IMR-90 (cell line): ENCODE data around the gene PLCL1. TPM values are rescaled to one million over a fixed set of nuclear protein-coding genes. Genes with fewer than 3 reads are reported as not detected.

Experiments
- ATAC-seq: fragments of 200-7000 bp; cut with Tn5 transposase; 2 replicates; pipeline ENCODE4 v1.9.1; 2020; ENCODE audit warnings: low read depth, mild to moderate bottlenecking, moderate library complexity
- BruUV-seq: library from RNA; stranded (reverse); fragments of 400-500 nt; replicated peaks from 2 replicates; lab custom pipeline; 2021; lab: Mats Ljungman, UMichigan
- CTCF ChIA-PET: fragments of 300-600 bp; formaldehyde crosslinking; extraction: SDS; loops from one replicate; lab custom pipeline; 2021; ENCODE audit warnings: antibody characterized with exemption; lab: Yijun Ruan, JAX
- POLR2A ChIA-PET: fragments of 300-600 bp; sonication (Branson Sonifier 250); formaldehyde crosslinking; loops from one replicate; lab custom pipeline; 2022; ENCODE audit warnings: antibody characterized with exemption; ENCODE audit not compliant: unreplicated experiment; lab: Charles Lee
- DNase-seq: peaks from one replicate; pipeline ENCODE4 v3.0.0; 2013
- H2AFZ ChIP-seq: replicated peaks from 2 replicates; pipeline ENCODE3; 2013; ENCODE audit warnings: low read length, mild to moderate bottlenecking; ENCODE audit not compliant: poor library complexity
- H2AK5ac ChIP-seq: 2 replicates; pipeline ENCODE4 v1.6.1; 2013; ENCODE audit warnings: low read depth, low read length, inconsistent platforms
- H2AK9ac ChIP-seq: replicated peaks from 2 replicates; pipeline ENCODE3; 2013; ENCODE audit warnings: mild to moderate bottlenecking, low read depth, low read length, moderate library complexity; ENCODE audit not compliant: poor library complexity
- H2BK120ac ChIP-seq: 2 replicates; pipeline ENCODE4 v1.6.1; 2013; ENCODE audit warnings: low read depth, low read length, inconsistent platforms
- H2BK15ac ChIP-seq: 3 replicates; pipeline ENCODE4 v1.6.1; 2013; ENCODE audit warnings: low read depth, low read length, inconsistent platforms
- H2BK20ac ChIP-seq: 2 replicates; pipeline ENCODE4 v1.6.1; 2013; ENCODE audit warnings: low read depth, mild to moderate bottlenecking, inconsistent platforms, low read length, moderate library complexity
- H2BK5ac ChIP-seq: 2 replicates; pipeline ENCODE4 v1.6.1; 2013; ENCODE audit warnings: mild to moderate bottlenecking, low read depth, low read length, inconsistent platforms; ENCODE audit not compliant: poor library complexity, severe bottlenecking
- H3K14ac ChIP-seq: replicated peaks from 2 replicates; pipeline ENCODE4 v1.6.1; 2013; ENCODE audit warnings: low read depth, low read length, inconsistent platforms
- H3K18ac ChIP-seq: 2 replicates; pipeline ENCODE4 v1.6.1; 2013; ENCODE audit warnings: low read depth, low read length, control low read depth
- H3K23ac ChIP-seq: 2 replicates; pipeline ENCODE4 v1.6.1; 2013; ENCODE audit warnings: low read depth, low read length, inconsistent platforms
- H3K27ac ChIP-seq: 2 replicates; pipeline ENCODE4 v1.5.1; 2013; ENCODE audit warnings: mild to moderate bottlenecking, control low read depth, low read length; ENCODE audit not compliant: insufficient read depth
- H3K27me3 ChIP-seq: 2 replicates; pipeline ENCODE4 v1.6.1; 2013; ENCODE audit warnings: low read length; ENCODE audit not compliant: control insufficient read depth, insufficient read depth
- H3K36me3 ChIP-seq: 2 replicates; pipeline ENCODE4 v1.6.1; 2013; ENCODE audit warnings: low read length, mixed read lengths; ENCODE audit not compliant: control insufficient read depth, insufficient read depth
- H3K4ac ChIP-seq: 2 replicates; pipeline ENCODE4 v1.6.1; 2013; ENCODE audit warnings: low read depth, low read length, inconsistent platforms
- H3K4me1 ChIP-seq: 2 replicates; pipeline ENCODE4 v1.6.1; 2013; ENCODE audit warnings: low read length, mixed read lengths; ENCODE audit not compliant: control insufficient read depth, insufficient read depth
- H3K4me2 ChIP-seq: 2 replicates; pipeline ENCODE4 v1.6.1; 2013; ENCODE audit warnings: low read depth, mild to moderate bottlenecking, control low read depth, low read length, moderate library complexity
- H3K4me3 ChIP-seq: 2 replicates; pipeline ENCODE4 v1.5.1; 2013; ENCODE audit warnings: low read depth, mild to moderate bottlenecking, control low read depth, low read length, moderate library complexity; ENCODE audit not compliant: insufficient read depth
- H3K56ac ChIP-seq: 2 replicates; pipeline ENCODE4 v1.6.1; 2013; ENCODE audit warnings: low read length, inconsistent platforms; ENCODE audit not compliant: insufficient read depth; ENCODE audit errors: extremely low read depth
- H3K79me1 ChIP-seq, 2 experiments: 2 replicates each; pipeline ENCODE4 v1.6.1; 2013; ENCODE audit warnings: low read length in 2 of 2, inconsistent platforms in 1 of 2, low read depth in 1 of 2
- H3K9ac ChIP-seq: 2 replicates; pipeline ENCODE4 v1.6.1; 2013; ENCODE audit warnings: low read depth, low read length, control low read depth
- H3K9me1 ChIP-seq: 2 replicates; pipeline ENCODE4 v1.6.1; 2013; ENCODE audit warnings: low read length, inconsistent platforms; ENCODE audit not compliant: insufficient read depth
- H3K9me3 ChIP-seq: 2 replicates; pipeline ENCODE4 v1.6.1; 2013; ENCODE audit warnings: low read length; ENCODE audit not compliant: control insufficient read depth, insufficient read depth
- H4K20me1 ChIP-seq: 2 replicates; pipeline ENCODE4 v1.6.1; 2013; ENCODE audit warnings: low read length, inconsistent platforms; ENCODE audit not compliant: insufficient read depth
- H4K5ac ChIP-seq: 2 replicates; pipeline ENCODE4 v1.6.1; 2013; ENCODE audit warnings: mild to moderate bottlenecking, low read depth, low read length, control low read depth
- H4K8ac ChIP-seq, 2 experiments: 2 replicates each; pipeline ENCODE4 v1.6.1; 2013; ENCODE audit warnings: low read depth in 2 of 2, low read length in 2 of 2, control low read depth in 1 of 2, inconsistent platforms in 1 of 2
- H4K91ac ChIP-seq: 2 replicates; pipeline ENCODE4 v1.6.1; 2013; ENCODE audit warnings: low read depth, low read length, inconsistent platforms; ENCODE audit not compliant: insufficient read depth
- WGBS, 2 experiments: methylation state at CpG; one replicate each; pipeline versions ENCODE4 v1.1.5 to v1.1.7; 2013; ENCODE audit warnings: missing lambda C conversion rate in 2 of 2; ENCODE audit not compliant: insufficient read length in 1 of 2; ENCODE audit errors: extremely low coverage in 2 of 2; 5-methylcytosine and 5-hydroxymethylcytosine counted together
- dilution Hi-C: fragments of 300-500 bp; cut with HindIII; formaldehyde crosslinking; loops from one replicate; pipeline ENCODE4 v1.14.3; 2018; ENCODE audit warnings: low sequenced_read_pairs; ENCODE audit not compliant: unreplicated experiment
- in situ Hi-C: fragments of 300-500 bp; cut with MboI; formaldehyde crosslinking; loops from 3 replicates; pipeline ENCODE4 v1.14.3; 2019; ENCODE audit warnings: low sequenced_read_pairs, inconsistent platforms, mixed read lengths
- intact Hi-C: fragments of 100-400 bp; cut with micrococcal nuclease; formaldehyde crosslinking; loops from 2 replicates; pipeline ENCODE4 v1.10.0; 2022
- polyA plus RNA-seq, 3 experiments: library from polyadenylated mRNA; depleted of rRNA; stranded (reverse); fragments of >200 nt; gene quantifications; 2 replicates each; pipeline ENCODE4 v1.2.3, GENCODE V29; 2012; ENCODE audit warnings: low replicate concordance in 1 of 3
- total RNA-seq: library from RNA; depleted of rRNA; stranded (reverse); fragments of >200 nt; gene quantifications from 2 replicates; pipeline ENCODE4 v1.2.3, GENCODE V29; 2012
- TF ChIP-seq, protein P1 (sequence below): fragments of 150-350 bp; IDR thresholded peaks from 2 replicates; pipeline ENCODE4 v1.6.1; 2017; ENCODE audit warnings: mild to moderate bottlenecking, antibody characterized with exemption, low read length, low read depth

PLCL1 gene
- total and polyA plus RNA-seq, 2 of the 4 experiments (the other 2 are of a cell fraction) = 0.14 to 0.18 TPM

DNA sequence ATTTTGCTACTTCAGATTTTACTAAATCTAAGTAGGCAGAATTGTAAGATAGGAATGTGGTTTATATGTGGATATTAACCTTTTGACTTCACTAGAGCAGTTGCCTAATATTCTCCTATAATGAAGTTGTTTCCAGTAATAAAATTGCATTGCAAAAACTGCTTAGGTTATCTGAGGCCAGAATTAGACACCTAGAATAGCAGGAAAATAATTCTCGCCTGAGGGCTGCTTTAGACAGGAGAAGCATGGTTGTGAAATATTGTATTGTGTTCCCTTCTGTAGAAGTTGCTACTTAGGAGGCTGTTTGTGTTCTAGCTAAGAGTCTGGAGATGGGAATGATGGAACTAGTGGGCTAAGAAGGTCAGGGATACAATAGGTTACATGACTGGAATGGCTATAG is 146.3 kb downstream of the PLCL1 start:
- dilution Hi-C loops = no loop called here
- no peaks in the 10 kb centered on the region for H3K36me3 ChIP-seq
- H3K4me3 ChIP-seq = no peak overlapping the region
- no peak overlapping the region for H2BK20ac ChIP-seq
- H4K91ac ChIP-seq = no peak overlapping the region
- H2AFZ ChIP-seq = no peak overlapping the region
- no peaks in the 10 kb centered on the region for H3K79me1 ChIP-seq
- no peak overlapping the region for H3K9ac ChIP-seq
- H3K4me1 ChIP-seq = no peaks in the 10 kb centered on the region
- H3K56ac ChIP-seq = no peak overlapping the region
- POLR2A ChIA-PET = no interaction called here
- no peaks in the 10 kb centered on the region for H3K9me1 ChIP-seq
- CTCF ChIA-PET = no interaction called here
- H3K9me3 ChIP-seq = no peaks in the 10 kb centered on the region
- no peak overlapping the region for H3K4me2 ChIP-seq
- H2AK9ac ChIP-seq = no peak overlapping the region
- H4K5ac ChIP-seq = no peak overlapping the region
- WGBS, 2 experiments = 83% methylated on average over 1 of the region's 1 CpG; no CpG with 5 or more reads in 1 of the 2 experiments
- H2AK5ac ChIP-seq = no peak overlapping the region
- H2BK120ac ChIP-seq = no peak overlapping the region
- no peak overlapping the region for H2BK15ac ChIP-seq
- intact Hi-C loops = no loop called here
- H3K4ac ChIP-seq = no peak overlapping the region
- no peak overlapping the region for H3K23ac ChIP-seq
- no peak overlapping the region for H2BK5ac ChIP-seq
- no peaks in the 10 kb centered on the region for H3K27me3 ChIP-seq
- in situ Hi-C loops = no loop called here
- DNase-seq = no peak
- no peak overlapping the region for H4K8ac ChIP-seq
- H3K14ac ChIP-seq = no peak overlapping the region
- no peak for ATAC-seq
- H3K27ac ChIP-seq = no peak overlapping the region
- TF ChIP-seq, protein P1, sequence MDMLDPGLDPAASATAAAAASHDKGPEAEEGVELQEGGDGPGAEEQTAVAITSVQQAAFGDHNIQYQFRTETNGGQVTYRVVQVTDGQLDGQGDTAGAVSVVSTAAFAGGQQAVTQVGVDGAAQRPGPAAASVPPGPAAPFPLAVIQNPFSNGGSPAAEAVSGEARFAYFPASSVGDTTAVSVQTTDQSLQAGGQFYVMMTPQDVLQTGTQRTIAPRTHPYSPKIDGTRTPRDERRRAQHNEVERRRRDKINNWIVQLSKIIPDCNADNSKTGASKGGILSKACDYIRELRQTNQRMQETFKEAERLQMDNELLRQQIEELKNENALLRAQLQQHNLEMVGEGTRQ = no peak
- no TSS peak for BruUV-seq
- H4K20me1 ChIP-seq = no peaks in the 10 kb centered on the region
- H3K18ac ChIP-seq = no peak overlapping the region
